OCI-LY7 (cell line): ENCODE measurements around the gene RGCC. TPM values are rescaled to one million over a fixed set of nuclear protein-coding genes. Genes with fewer than 3 reads are reported as not detected.
"Not testable (repeated sequence)": the region's sequence is repeated elsewhere in the genome, so short reads cannot be mapped to it uniquely, and the experiment has no call there.

Experiments used
- BruUV-seq: library from RNA; stranded (reverse); fragments of 400-500 nt; replicated peaks from 2 replicates; lab custom pipeline; 2021; lab: Mats Ljungman, UMichigan
- CTCF ChIA-PET: fragments of 300-600 bp; sonication (Branson Sonifier 250); formaldehyde crosslinking; loops from one replicate; lab custom pipeline; 2022; ENCODE audit warnings: antibody characterized with exemption; ENCODE audit not compliant: unreplicated experiment; lab: Charles Lee
- POLR2A ChIA-PET: fragments of 300-600 bp; sonication (Branson Sonifier 250); formaldehyde crosslinking; loops from one replicate; lab custom pipeline; 2022; ENCODE audit warnings: antibody characterized with exemption; lab: Charles Lee
- DNase-seq: peaks from one replicate; pipeline ENCODE4 v3.0.0-alpha.2; 2015; ENCODE audit warnings: low spot score
- H2AFZ ChIP-seq: fragments of 200-600 bp; sonication (generic), shearing (Covaris generic); 2 replicates; pipeline ENCODE4 v1.6.1; 2014; ENCODE audit warnings: mild to moderate bottlenecking, antibody characterized with exemption, low read length, moderate library complexity
- H3K27ac ChIP-seq: fragments of 200-600 bp; sonication (generic); 2 replicates; pipeline ENCODE4 v1.5.1; 2014; ENCODE audit warnings: mixed run types, low read depth, mild to moderate bottlenecking, moderate library complexity, low read length, inconsistent platforms; ENCODE audit not compliant: poor library complexity, severe bottlenecking
- H3K36me3 ChIP-seq: fragments of 200-600 bp; sonication (generic); 2 replicates; pipeline ENCODE4 v1.6.1; 2014; ENCODE audit warnings: mild to moderate bottlenecking, antibody characterized with exemption, low read length, moderate library complexity, mixed read lengths; ENCODE audit not compliant: insufficient read depth
- H3K4me1 ChIP-seq: fragments of 200-600 bp; sonication (generic); 2 replicates; pipeline ENCODE4 v1.5.1; 2014; ENCODE audit warnings: mild to moderate bottlenecking, low read length; ENCODE audit not compliant: insufficient read depth, poor library complexity, severe bottlenecking
- H3K4me2 ChIP-seq: fragments of 200-600 bp; sonication (generic); 2 replicates; pipeline ENCODE4 v1.6.1; 2014; ENCODE audit warnings: mild to moderate bottlenecking, low read length
- H3K4me3 ChIP-seq: fragments of 200-600 bp; sonication (generic); 2 replicates; pipeline ENCODE4 v1.5.1; 2014; ENCODE audit warnings: mild to moderate bottlenecking, low read depth, low read length; ENCODE audit not compliant: poor library complexity, severe bottlenecking
- H3K79me2 ChIP-seq: fragments of 200-600 bp; sonication (generic); 2 replicates; pipeline ENCODE4 v1.6.1; 2016; ENCODE audit warnings: low read depth, mild to moderate bottlenecking, low read length, moderate library complexity, mixed read lengths; ENCODE audit not compliant: insufficient read depth
- H3K9me2 ChIP-seq: fragments of 200-600 bp; sonication (generic); 2 replicates; pipeline ENCODE4 v1.6.1; 2016; ENCODE audit warnings: mild to moderate bottlenecking, low read length, mixed read lengths; ENCODE audit not compliant: insufficient read depth
- H3K9me3 ChIP-seq: fragments of 200-600 bp; sonication (generic); 2 replicates; pipeline ENCODE4 v1.6.1; 2014; ENCODE audit warnings: mild to moderate bottlenecking, mixed run types, low read length, mixed read lengths
- H4K20me1 ChIP-seq: fragments of 200-600 bp; sonication (generic); 2 replicates; pipeline ENCODE4 v1.6.1; 2014; ENCODE audit warnings: mild to moderate bottlenecking, antibody characterized with exemption, low read length, moderate library complexity, mixed read lengths; ENCODE audit not compliant: insufficient read depth
- EZH2phosphoT487 ChIP-seq: fragments of 200-600 bp; sonication (generic); IDR thresholded peaks from 2 replicates; pipeline ENCODE4 v1.6.1; 2018; ENCODE audit warnings: low read depth, borderline replicate concordance, mild to moderate bottlenecking, mixed run types, antibody characterized with exemption, low read length, moderate library complexity, mixed read lengths
- intact Hi-C: fragments of 100-400 bp; cut with micrococcal nuclease; formaldehyde crosslinking; loops from one replicate; pipeline ENCODE4 v1.10.0; 2022; ENCODE audit not compliant: unreplicated experiment
- total RNA-seq, 2 experiments: library from RNA; depleted of rRNA in 1 of 2; stranded (reverse); fragments of >200 nt in 1 of 2; shearing (Covaris generic) in 1 of 2; gene quantifications; 2 replicates each; pipeline ENCODE4 v1.2.3, GENCODE V29; 2014 to 2022
- TF ChIP-seq, protein P1 (sequence below): fragments of 200-600 bp; sonication (generic); conservative IDR thresholded peaks from 2 replicates; pipeline ENCODE4 v1.5.1; 2014; ENCODE audit warnings: mild to moderate bottlenecking, antibody characterized with exemption, low read length, moderate library complexity, mixed read lengths

The RGCC gene
- total RNA-seq, 2 experiments from 2014 or later = 101 to 274 TPM

GRCh38 chr13:41428155-41428554 lies 29.2 kb upstream of the RGCC start:
- no peaks in the 10 kb centered on the region for H3K4me1 ChIP-seq
- no peaks in the 10 kb centered on the region for H3K9me3 ChIP-seq
- POLR2A ChIA-PET = no interaction called here
- no peak overlapping the region for H3K4me2 ChIP-seq
- TF ChIP-seq, protein P1, sequence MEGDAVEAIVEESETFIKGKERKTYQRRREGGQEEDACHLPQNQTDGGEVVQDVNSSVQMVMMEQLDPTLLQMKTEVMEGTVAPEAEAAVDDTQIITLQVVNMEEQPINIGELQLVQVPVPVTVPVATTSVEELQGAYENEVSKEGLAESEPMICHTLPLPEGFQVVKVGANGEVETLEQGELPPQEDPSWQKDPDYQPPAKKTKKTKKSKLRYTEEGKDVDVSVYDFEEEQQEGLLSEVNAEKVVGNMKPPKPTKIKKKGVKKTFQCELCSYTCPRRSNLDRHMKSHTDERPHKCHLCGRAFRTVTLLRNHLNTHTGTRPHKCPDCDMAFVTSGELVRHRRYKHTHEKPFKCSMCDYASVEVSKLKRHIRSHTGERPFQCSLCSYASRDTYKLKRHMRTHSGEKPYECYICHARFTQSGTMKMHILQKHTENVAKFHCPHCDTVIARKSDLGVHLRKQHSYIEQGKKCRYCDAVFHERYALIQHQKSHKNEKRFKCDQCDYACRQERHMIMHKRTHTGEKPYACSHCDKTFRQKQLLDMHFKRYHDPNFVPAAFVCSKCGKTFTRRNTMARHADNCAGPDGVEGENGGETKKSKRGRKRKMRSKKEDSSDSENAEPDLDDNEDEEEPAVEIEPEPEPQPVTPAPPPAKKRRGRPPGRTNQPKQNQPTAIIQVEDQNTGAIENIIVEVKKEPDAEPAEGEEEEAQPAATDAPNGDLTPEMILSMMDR = no peak
- TF ChIP-seq EZH2phosphoT487 = no peak
- no peak overlapping the region for H2AFZ ChIP-seq
- no peaks in the 10 kb centered on the region for H4K20me1 ChIP-seq
- no TSS peak for BruUV-seq
- no peaks in the 10 kb centered on the region for H3K79me2 ChIP-seq
- DNase-seq = no peak
- H3K9me2 ChIP-seq = no peaks in the 10 kb centered on the region
- no peak overlapping the region for H3K4me3 ChIP-seq
- CTCF ChIA-PET = no interaction called here
- H3K36me3 ChIP-seq = no peaks in the 10 kb centered on the region
- intact Hi-C loops = no loop called here
- H3K27ac ChIP-seq = no peak overlapping the region

- H3K4me1 ChIP-seq, CTCF ChIA-PET, H3K36me3 ChIP-seq, H4K20me1 ChIP-seq, BruUV-seq, H3K4me3 ChIP-seq, H3K9me3 ChIP-seq, H2AFZ ChIP-seq, H3K79me2 ChIP-seq, H3K27ac ChIP-seq, DNase-seq, intact Hi-C loops, H3K9me2 ChIP-seq, POLR2A ChIA-PET, H3K4me2 ChIP-seq: not testable (repeated sequence)
Measured at GRCh38 chr13:41434030-41434429, 23.3 kb upstream of the RGCC start.

DNA sequence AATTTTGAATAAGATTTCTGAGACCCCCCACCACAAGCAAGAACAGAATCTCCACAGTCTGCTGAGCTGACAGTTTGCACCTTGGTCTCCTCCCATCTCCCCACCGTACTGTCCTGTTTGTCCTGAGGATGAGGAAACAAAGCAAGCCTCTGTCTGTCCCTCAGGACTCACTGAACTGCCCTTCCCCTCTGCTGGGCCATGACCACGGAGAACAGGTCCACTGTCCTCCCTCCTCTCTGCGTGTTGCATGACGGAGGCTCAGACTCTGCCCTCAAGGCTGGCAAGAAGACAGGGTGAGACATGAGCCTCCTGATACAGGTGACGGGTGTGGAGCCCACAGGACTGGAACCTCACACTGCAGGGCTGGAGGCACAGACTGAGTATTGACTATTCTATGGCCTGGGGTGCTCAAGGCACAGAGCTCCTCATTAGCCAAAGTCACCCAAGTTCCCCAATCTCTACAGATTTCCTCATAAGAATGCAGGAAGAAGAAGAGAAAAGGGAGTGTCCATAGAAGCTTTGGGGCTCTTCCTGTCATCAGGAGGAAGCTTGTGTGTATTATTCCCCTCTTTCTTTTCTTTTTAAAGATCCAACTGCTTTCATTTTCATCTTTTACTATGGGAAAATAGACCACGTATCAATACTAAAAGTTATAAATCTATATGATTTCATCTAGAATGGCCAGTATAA lies 22.4 kb upstream of the RGCC start:
- Histone ChIP-seq H3K4me2 (no peak overlapping the region), H3K4me1 (no peaks in the 10 kb centered on the region), H3K36me3 (no peaks in the 10 kb centered on the region), H3K27ac (no peak overlapping the region), H3K4me3 (no peak overlapping the region), H2AFZ (no peak overlapping the region), H3K9me3 (no peaks in the 10 kb centered on the region), H4K20me1 (no peaks in the 10 kb centered on the region), H3K79me2 (no peaks in the 10 kb centered on the region), H3K9me2 (no peaks in the 10 kb centered on the region)
- no peak for DNase-seq
- intact Hi-C loops = no loop called here
- no TSS peak for BruUV-seq
- ChIA-PET POLR2A (no interaction called here), CTCF (no interaction called here)
- TF ChIP-seq EZH2phosphoT487 = no peak
- TF ChIP-seq, protein P1 = no peak
